ENCODE results near the gene PRKAG2. TPM values are rescaled to one million over a fixed set of nuclear protein-coding genes. Genes with fewer than 3 reads are reported as not detected.

The PRKAG2 gene
- total RNA-seq, 3 donors from 2014 or later: 42.4 to 48.5 (median 46.6) TPM

GRCh38 chr7:151514461-151515275 is 362.2 kb downstream of the PRKAG2 start:
- Histone ChIP-seq H3K9me3 (no peaks in the 10 kb centered on the region), H3K36me3 (ENCODE audit: low read depth) (no peaks in the 10 kb centered on the region), H3K4me3 (no peak overlapping the region), H3K4me1 (ENCODE audit: low read depth) (peaks cover 12% of the 10 kb centered on the region)
- intact Hi-C loops (cut with DNase I, micrococcal nuclease): loop anchor here in 1 of 2 donors (10.0 kb wide), 1 partner anchor 50 kb away; no protein-coding TSS in a partner anchor
- no peak for DNase-seq
- TF ChIP-seq, protein P1, sequence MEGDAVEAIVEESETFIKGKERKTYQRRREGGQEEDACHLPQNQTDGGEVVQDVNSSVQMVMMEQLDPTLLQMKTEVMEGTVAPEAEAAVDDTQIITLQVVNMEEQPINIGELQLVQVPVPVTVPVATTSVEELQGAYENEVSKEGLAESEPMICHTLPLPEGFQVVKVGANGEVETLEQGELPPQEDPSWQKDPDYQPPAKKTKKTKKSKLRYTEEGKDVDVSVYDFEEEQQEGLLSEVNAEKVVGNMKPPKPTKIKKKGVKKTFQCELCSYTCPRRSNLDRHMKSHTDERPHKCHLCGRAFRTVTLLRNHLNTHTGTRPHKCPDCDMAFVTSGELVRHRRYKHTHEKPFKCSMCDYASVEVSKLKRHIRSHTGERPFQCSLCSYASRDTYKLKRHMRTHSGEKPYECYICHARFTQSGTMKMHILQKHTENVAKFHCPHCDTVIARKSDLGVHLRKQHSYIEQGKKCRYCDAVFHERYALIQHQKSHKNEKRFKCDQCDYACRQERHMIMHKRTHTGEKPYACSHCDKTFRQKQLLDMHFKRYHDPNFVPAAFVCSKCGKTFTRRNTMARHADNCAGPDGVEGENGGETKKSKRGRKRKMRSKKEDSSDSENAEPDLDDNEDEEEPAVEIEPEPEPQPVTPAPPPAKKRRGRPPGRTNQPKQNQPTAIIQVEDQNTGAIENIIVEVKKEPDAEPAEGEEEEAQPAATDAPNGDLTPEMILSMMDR (IDR thresholded peaks at IDR 0.05): no peak
- ATAC-seq: no peak

- ATAC-seq (no peak), DNase-seq (no peak)
- H3K9me3 ChIP-seq: no peaks in the 10 kb centered on the region
- peaks cover 18% of the 10 kb centered on the region for H3K4me1 ChIP-seq (ENCODE audit: low read depth)
- H3K36me3 ChIP-seq (ENCODE audit: low read depth): no peaks in the 10 kb centered on the region
- TF ChIP-seq, protein P1 (IDR thresholded peaks at IDR 0.05): no peak
- intact Hi-C loops (cut with DNase I, micrococcal nuclease): loop anchor here in 1 of 2 donors (10.0 kb wide), 1 partner anchor 48 kb away; no protein-coding TSS in a partner anchor
- no peak overlapping the region for H3K4me3 ChIP-seq
These were observed 363.8 kb downstream of the PRKAG2 start for GRCh38 chr7:151513133-151513532.

GRCh38 chr7:151512353-151512752 is 364.6 kb downstream of the PRKAG2 start:
- ATAC-seq: no peak
- intact Hi-C loops (cut with DNase I, micrococcal nuclease): loop anchor here in 1 of 2 donors (10.0 kb wide), 1 partner anchor 48 kb away; no protein-coding TSS in a partner anchor
- no peak for DNase-seq
- no peaks in the 10 kb centered on the region for H3K36me3 ChIP-seq (ENCODE audit: low read depth)
- TF ChIP-seq, protein P1 (IDR thresholded peaks at IDR 0.05): no peak
- no peak overlapping the region for H3K4me3 ChIP-seq
- H3K4me1 ChIP-seq (ENCODE audit: low read depth): peaks cover 11% of the 10 kb centered on the region
- H3K9me3 ChIP-seq: no peaks in the 10 kb centered on the region

DNA sequence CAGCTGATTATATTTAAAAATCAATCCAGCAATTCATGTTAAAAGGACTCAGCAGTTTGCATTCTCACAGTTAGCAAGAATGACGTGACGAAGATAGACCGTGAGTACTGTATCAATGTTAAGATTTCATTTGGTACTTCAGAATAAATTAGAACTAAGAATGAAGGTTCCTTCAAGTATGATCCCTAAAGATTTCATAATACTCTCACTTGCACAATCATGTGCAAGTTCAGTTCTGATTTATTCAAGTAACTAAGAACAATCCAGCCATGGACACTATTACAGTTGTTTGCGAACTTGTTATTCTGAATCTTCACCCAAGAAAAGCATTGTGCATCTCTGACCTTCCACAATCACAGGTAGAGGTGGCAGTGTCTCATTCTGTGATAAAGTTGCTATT is 365.0 kb downstream of the PRKAG2 start:
- intact Hi-C loops (cut with DNase I, micrococcal nuclease): loop anchor here in 1 of 2 donors (10.0 kb wide), 1 partner anchor 47 kb away; no protein-coding TSS in a partner anchor
- Histone ChIP-seq H3K4me1 (ENCODE audit: low read depth) (peaks cover 10% of the 10 kb centered on the region), H3K9me3 (no peaks in the 10 kb centered on the region), H3K4me3 (no peak overlapping the region), H3K36me3 (ENCODE audit: low read depth) (no peaks in the 10 kb centered on the region)
- DNase-seq (no peak), ATAC-seq (no peak)
- TF ChIP-seq, protein P1 (IDR thresholded peaks at IDR 0.05): no peak

DNA sequence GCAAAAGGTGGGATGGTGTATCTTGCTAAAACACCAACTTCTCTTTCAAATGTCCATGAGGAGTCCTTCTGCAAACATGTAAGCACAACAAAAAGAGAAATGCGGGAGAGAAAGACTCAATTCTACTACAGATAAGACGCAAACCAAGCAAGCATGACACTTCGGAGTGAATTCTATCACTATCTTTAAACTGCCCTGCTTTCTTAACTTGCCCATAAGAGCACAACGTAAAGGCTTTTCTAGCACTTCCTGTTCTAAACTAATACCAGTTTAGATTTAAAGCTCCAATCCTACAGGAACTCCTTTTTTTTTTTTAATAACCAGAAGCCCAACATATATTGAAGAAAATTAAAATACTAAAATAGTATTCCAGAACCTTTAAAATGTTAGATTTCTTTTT is 365.6 kb downstream of the PRKAG2 start:
- Histone ChIP-seq H3K36me3 (ENCODE audit: low read depth) (no peaks in the 10 kb centered on the region), H3K9me3 (no peaks in the 10 kb centered on the region), H3K4me1 (ENCODE audit: low read depth) (peaks cover 8% of the 10 kb centered on the region), H3K4me3 (no peak overlapping the region)
- ATAC-seq: no peak
- no peak for DNase-seq
- intact Hi-C loops (cut with DNase I, micrococcal nuclease): loop anchor here in 1 of 2 donors (10.0 kb wide), 1 partner anchor 46 kb away; no protein-coding TSS in a partner anchor
- TF ChIP-seq, protein P1 (IDR thresholded peaks at IDR 0.05): no peak

Data from mucosa of descending colon (tissue), 3 donors.